ENCODE data around the gene ACKR3.

The ACKR3 gene

DNA sequence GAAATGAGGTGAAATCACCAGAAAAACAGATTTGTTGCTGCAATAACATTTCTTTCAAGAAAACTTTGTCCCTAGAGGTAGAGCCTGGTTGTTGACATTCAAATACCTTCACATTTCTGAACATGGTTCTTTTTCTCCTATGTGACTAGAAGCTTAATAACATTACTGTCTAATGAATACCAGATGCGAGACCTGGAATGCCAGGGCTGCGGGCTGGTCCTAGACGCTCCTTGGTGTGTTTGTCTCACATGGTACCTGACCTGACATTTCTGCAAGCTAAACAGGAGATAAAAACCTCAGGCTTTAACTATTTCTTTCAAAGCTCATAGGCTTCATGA, 38.5 kb downstream of the ACKR3 start:
- DNase-seq (ENCODE audit: low read depth in 2 of 3, low spot score in 1 of 3) = no peak

DNA sequence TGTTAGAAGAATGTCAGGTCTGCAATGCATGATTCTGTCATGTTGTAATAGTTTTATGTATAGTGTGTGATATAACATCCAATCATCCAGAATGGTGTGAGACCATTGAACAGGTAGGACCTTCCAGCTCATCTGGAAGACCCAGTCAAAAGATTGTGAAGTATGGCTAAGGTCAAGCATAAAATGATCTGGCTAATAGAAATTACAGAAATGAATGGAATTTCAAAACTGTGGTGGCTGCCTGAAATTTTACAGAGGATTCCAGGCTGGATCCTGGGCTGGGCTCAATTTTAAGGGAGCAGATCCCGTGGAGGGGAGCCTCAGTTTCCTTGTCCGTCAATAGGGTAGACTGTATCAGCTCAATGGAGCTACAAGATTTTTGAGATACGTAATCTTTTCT, 39.1 kb downstream of the ACKR3 start:
- no peak for DNase-seq (ENCODE audit: low read depth in 2 of 3, low spot score in 1 of 3)

DNA sequence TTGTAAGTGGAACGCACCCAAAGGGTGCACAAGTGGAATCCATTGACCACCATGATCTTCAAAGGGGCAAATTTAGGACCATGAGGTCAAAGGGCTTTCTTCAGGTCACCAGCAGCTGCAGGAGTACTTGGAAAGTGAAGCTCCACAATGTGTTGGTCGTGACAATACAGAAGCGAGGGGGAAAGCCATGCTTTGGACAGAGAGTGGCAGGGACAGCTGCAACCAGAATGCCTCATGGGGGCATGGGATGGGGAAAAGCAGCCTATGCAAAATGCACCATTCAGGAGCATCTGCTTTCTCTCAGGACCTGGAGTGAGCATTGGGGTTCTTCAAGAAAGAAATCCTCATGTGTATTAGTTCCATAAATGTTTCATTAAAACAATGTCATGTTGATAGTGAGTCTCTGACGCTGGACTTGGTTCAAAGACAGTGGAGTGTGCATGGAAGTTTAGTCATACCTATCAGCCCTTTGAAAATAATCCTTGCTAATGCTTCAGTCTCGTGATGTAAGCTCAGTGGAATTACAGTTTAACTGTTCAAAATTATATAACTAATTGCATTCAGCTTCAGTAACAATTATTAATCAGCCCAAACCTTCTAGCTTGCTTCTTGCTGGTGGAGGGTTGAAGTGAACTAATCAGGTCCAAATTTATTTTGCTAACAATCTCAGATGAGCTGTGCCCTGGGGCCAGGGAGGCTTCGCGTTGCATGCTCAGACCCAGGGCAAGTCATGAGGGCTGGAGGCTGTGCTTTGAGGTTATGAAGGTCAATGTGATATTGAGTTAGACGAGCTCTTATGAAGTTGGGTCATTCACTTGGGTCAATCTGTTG, 41.6 kb downstream of the ACKR3 start:
- DNase-seq (ENCODE audit: low read depth in 2 of 3, low spot score in 1 of 3) = no peak

DNA sequence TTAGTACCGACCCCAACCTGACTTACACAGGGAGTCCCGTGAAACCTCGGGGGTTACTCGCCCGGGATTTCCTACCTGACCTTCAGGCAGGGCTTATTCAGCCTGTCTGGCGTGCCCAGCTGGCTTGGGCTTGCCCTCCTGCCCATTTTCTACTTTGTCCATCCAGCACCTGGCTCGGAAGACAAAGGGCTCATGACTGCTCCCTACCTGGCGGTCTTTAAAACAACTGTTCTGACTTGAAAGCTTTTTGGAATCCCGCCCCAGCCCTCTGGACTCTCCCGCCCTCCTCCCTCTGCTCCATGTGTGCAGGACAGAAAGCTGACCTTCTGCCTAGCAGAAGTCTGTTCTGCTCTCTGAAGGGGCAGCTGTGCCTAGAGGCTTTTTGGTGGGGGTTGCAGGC, 43.1 kb downstream of the ACKR3 start:
- DNase-seq (ENCODE audit: low read depth in 2 of 3, low spot score in 1 of 3) = no peak

DNA sequence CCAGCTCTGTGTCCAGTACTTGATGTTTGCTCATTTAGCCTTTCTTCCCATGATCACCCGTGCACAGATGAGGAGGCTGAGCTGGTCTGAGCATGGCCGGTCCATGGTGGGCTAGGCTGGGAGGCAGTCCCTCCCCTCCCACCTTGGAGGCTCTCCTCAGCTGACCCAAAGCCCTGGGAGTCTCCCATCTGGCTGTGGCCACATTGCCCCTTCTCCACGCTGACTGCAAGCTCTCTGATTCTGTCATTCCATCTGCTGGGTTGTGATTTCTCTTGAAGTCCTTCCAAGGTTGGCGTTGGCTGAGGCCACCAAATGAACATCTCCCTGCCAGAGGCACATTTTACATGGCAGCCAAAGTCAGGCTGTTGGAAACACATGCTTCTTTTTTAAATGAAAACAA, 44.0 kb downstream of the ACKR3 start:
- DNase-seq (ENCODE audit: low read depth in 2 of 3, low spot score in 1 of 3) = no peak

DNA sequence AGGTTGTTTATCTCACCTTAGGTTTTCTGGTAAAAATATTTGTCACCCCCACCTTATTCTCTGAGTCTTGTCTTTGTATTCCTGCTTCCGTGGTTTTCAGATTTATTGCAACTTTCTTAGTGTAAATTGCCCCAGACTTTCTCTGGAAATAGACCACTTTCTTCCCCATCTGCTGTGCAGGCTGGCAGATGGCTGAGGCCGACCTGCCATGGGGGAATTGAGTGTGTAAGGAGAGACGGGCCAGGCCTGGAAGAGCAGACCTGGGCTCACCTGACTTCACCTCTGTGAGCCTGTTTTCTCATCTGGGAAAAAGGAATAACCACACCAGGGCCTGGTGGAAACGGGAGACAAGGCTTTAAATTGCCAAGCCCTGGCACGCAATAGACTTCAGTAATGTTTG, 44.9 kb downstream of the ACKR3 start:
- DNase-seq (ENCODE audit: low read depth in 2 of 3, low spot score in 1 of 3) = no peak

DNA sequence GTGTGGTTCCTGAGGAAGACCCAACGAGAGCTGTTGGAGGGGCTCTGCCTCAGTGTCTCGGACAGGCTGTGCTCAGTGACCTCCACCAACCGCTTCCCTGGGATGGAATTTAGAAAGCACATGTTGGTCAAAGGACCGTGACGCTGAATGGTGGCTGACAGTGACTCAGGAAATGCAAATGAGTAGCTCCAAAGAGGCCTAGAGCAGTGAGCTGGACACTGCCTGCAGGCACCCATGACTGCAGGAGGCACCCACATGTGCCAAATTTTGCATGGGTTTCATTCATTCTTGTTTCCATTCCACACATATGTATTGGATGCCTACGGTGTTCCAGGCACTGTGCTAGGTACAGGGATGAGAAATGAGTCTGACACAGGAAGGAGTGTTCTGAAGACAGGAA, 46.4 kb downstream of the ACKR3 start:
- no peak for DNase-seq (ENCODE audit: low read depth in 2 of 3, low spot score in 1 of 3)

DNA sequence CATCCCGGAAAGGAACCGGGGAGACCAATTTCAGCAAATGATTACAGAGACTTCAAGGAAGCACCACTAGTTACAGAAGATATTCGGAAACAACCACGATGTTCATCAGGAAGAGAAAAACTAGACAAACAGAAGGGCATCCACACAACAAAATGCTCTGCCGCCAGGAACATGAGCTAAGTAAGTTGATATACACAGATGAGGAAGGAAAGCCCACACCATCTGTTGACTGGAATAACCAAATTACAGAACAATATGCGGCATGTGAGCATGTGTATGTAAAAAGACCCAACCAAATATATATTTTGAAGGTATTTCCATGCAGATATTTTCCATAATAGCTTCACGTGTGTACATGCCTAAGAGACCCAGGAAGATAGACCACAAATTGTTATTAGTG, 47.0 kb downstream of the ACKR3 start:
- no peak for DNase-seq (ENCODE audit: low read depth in 2 of 3, low spot score in 1 of 3)

DNA sequence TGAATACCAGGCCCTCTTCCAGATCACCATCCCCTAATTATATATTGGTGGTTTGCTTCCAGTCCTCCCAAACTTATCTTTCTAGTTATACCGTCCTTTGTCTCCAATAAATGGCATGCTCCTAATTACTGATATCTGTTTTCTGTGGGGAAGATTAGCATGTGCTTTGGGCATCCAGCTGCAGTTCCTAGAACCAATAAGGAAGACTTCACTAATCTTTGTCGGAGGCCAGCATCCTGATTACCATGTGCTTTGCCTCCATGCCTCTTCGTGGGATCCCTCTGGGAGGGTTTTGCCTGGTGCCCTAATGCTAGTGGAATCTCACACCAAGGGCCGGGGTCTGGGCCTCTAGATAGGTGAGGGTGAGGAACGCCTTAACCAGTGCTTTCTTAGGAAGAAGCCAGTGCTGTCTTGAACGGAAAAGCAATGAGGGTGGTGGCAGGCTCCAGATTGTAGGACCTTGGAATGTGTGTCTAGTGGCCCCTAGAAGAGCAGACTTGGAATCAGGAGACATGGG, 47.7 kb downstream of the ACKR3 start:
- no peak for DNase-seq (ENCODE audit: low read depth in 2 of 3, low spot score in 1 of 3)

DNA sequence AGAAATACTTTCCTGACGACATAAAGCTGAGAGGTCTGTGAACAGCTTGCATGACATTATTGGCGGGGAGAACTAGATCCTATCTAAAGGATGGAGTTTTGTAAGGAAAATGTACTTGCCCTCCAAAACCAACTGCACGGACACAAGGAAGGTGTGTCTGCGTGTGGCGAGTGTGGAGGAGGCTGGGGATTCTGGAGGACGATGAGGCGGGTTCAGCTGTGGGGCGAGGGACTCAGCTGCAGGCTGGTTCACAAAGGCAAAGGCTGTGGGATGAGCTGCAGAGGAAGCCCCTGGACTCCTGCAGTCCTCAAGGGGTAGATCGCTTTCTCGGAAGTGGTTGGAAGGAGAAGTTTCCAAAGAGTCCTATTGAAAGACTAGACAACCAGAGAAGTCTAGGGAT, 48.2 kb downstream of the ACKR3 start:
- no peak for DNase-seq (ENCODE audit: low read depth in 2 of 3, low spot score in 1 of 3)

DNA sequence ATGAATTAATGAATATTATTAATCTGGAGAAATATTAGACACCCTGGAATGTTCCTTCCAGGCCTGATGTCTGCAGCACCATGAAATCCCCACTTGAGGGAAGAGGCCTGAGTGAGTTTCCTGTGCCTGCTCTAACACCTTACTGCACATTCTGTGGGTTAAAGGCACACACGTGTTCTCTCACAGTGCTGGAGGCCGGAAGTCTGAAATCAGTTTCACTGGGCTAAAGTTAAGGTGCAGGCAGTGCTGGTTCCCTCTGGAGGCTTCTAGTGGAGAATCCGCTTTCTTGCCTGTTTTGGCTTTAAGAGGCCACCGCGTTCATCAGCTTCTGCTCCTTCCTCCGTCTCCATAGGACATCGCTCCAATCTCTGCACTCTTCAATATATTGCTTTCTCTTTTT, 48.7 kb downstream of the ACKR3 start:
- no peak for DNase-seq (ENCODE audit: low read depth in 2 of 3, low spot score in 1 of 3)

DNA sequence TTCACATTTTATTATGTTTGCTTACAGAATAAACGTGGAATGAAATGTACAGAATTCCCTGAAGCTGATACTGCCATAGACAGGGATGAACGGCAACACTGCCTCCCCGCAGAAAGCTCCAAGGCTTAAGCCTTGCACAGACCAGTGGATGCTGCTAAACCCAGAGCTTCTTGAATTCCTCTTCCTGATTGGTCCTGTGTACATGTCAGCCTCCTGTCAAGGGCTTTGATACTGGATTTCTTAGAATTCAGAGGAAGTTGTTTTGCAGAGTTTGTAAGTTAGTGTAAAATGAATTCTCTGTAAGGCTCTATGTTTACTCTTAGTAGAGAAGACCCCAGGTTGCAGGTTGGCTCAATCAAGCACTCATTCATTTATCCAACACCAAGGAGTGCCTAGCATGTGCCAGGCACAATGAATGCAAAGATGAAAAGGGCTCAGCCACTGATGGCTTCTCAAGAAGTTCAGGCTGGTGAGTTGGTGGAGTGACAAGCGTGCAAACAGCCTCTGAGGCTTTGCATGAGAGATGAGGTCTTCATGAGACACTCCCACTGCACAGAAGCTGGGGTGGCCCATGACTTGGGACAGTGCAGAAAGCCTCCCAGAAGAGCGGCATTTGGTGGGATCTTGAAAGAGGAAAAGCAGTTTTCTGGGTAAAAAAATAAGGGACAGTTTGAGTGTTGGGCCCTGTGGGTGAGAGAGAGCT, 50.4 kb downstream of the ACKR3 start:
- no peak for DNase-seq (ENCODE audit: low read depth in 2 of 3, low spot score in 1 of 3)

DNA sequence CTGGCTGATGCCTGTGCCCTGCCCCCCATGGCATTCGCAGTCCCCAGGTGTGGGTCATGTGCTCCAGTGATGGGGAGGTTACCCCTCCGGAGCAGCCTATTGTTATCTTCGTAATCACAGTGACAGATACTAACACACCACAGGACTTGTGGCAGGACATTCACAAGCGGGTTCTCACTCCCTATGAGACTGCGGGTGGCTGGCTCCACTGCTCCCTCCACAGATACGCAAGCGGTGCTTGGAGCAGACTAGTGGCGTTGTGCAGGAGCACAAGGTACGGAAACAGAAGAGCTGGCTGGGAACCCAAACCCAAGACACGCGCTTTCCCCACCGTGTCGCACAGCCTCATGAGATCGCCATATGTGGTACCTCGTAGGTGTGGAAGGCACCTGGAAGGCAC, 52.2 kb downstream of the ACKR3 start:
- no peak for DNase-seq (ENCODE audit: low read depth in 2 of 3, low spot score in 1 of 3)

DNA sequence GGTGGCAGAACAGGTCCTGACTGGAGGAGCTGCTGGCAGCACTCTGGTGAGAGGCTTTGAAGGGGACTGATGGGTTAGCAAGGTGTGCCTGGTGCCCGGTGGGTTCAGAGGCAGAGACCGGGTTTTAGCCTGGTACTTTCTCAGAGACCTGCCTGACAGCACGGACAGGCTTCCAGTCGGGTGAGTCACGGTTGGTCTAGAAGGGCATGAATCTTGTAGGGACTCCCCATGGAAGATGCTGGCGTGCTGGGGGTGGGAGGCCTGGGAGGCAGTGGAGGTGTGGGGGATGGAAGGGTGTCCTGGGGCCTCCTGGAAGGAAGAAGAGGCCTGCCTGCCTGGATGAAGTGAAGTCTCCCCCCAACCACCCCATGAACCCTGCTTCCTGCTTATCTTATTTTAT, 52.6 kb downstream of the ACKR3 start:
- DNase-seq (ENCODE audit: low read depth in 2 of 3, low spot score in 1 of 3) = no peak

DNA sequence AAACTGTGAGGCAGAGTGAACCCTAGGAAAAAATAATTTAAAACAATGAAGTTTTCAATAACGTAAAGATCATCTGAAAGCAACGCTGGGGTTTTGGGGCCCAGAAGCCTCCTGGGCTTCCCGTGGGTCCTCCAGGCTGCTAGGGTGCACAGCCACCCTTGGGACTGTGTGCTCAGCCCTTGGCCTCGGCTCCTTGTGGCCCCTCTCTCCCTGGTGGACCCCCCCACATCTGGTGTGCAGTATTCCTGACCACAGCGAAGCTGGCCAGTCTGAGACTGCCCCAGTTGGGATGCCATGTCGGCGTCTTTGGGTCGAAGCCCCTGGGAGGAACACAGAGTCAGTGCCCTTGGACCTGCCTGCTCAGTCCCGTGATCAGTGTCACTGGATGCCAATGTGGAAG, 53.0 kb downstream of the ACKR3 start:
- DNase-seq (ENCODE audit: low read depth in 2 of 3, low spot score in 1 of 3) = no peak

DNA sequence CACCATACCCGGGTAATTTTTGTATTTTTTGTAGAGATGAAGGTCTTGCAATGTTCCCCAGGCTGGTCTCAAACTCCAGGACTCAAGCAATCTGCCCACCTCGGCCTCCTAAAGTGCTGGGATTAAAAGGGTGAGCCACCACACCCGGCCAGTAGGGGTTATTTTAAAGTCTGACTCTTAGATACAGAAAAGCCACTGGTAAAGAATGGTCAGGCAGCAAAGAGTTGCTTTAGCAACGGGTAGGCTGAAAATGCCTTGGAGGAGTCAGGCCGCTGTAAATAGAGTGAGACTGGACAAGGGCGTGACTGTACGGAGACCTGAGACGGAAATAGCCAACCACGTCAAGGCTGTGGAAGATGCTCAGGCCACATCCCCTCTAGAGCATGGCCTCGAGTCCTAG, 54.2 kb downstream of the ACKR3 start:
- DNase-seq (ENCODE audit: low read depth in 2 of 3, low spot score in 1 of 3) = no peak

DNA sequence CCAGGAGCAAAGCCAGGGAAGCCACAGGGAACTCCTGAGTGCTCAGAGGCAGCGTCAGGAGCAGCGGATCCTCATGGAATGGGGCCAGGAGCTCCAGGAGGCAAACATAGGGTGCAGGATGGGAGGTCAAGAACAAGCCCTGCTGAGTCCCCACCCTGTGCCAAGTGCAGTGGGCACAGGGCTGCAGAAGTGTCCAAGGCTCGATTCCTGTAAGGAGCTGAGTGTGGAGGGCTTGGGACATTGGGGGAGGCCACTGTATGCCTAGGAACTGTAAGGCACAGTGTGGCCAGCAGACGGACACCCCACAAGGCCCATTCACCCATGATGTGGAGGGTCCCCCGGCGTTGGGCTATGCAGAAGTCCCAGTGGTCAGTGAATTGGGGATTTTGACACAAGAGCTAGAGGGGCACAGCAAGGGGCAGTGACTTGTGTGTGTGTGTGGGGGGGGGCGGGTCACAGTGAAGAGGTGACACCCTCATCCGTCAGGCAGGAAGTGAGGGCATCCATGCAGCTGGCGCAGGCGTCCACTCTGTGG, 55.6 kb downstream of the ACKR3 start:
- no peak for DNase-seq (ENCODE audit: low read depth in 2 of 3, low spot score in 1 of 3)

DNA sequence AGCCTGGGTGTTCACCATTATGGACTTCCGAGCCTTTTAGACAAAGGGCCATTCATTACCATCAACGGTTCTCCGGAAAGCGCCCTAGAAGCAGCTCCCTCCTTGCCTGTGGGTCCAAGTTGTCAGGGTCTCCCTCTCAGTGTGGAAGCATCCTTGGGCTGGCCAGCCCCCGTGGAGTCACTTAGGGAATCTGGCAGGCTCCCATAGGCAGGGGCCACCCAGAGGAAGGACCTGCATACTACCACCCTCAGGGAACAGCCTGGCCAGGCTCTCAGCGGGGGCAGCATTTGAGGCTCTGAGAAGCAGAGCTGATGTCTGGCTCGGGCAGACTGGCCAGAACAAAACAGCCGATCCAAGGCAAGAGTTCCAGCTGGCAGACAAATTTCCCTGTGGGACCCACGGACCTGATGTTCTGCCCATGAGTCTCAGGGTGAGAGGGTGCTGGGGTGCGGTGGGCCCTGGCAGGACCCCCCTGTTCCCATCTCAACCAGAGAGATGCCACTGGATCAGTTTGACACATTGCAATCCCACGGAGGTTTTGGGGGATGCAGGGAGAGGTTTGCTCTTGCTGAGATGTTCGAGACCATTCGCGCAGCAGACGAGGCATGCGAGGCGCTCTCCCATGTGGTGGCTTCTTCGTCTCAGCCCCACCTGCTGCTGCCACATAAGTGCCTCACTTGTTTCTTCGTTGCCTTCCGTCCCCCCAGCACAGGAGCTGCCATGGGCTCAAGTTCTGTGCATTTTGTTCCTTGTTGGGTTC, 56.9 kb downstream of the ACKR3 start:
- no peak for DNase-seq (ENCODE audit: low read depth in 2 of 3, low spot score in 1 of 3)

DNA sequence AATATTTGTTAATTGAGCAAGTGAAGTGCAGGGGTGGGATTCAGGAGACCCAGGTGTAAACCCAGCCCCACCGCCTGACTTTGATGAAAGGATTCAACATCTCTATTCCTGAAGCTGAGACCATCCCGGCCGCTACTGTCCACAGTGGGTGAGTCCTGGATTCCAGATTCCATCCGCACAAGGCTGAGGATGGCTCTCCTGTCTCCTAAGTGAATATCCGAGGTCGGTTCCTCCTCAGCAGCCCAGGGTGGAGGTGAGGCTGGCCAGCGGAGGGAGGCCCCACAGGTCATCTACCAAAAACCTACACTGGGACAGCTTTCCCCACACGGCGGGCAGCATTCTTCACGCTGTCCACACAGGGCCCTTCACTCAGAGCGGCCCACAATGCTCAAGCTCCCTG, 57.6 kb downstream of the ACKR3 start:
- DNase-seq (ENCODE audit: low read depth in 2 of 3, low spot score in 1 of 3) = no peak

DNA sequence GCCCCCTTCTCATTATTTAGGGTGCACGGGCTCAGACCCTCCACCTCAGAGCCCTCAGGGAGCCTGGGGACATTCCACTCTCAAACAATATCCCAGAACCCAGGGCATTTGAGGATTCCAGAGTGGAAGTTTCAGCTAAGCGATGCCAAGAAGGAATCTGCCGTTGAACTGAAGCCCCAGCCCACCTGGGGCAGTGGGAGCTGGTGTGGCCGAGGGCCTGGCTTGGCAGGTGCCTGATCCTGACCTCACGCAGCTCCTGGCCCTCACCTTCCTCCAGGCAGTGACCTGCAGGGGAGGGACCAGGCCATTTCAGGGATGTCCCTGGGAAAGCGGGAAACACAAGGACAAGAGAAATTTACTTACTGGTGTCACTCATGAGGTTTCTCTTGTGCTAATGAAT, 58.2 kb downstream of the ACKR3 start:
- no peak for DNase-seq (ENCODE audit: low read depth in 2 of 3, low spot score in 1 of 3)

DNA sequence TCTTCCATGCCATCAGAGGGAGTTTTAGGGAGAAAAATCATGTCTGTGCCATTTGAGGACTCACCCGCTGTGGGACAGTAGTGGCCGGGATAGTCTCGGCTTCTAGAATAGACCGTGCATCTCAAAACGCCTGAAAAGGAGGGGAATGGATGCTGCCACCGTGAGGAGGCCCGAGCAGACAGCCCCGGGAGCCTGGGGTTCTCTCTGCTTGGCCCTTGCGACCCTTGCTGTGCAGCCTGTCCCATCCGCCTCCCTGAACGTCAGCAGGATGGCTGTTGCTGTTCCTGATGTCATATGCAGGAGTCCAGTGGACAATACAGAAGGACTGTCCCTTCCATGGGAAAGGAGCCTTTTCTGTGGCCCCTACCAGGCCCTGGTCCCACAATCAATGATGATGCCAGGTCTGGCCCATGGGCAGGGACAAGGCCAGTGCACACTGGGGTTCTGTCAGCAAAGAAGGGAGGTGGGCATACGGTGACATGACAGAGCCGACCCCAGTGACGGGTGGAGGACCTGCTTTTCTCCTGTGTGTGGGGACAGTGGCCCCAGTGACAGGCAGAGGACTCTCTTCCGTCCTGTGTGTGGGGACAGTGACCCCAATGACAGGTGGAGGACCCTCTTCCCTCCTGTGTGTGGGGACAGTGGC, 58.8 kb downstream of the ACKR3 start:
- no peak for DNase-seq (ENCODE audit: low read depth in 2 of 3, low spot score in 1 of 3)
